Esophagus squamous epithelium (tissue), 5 donors: ENCODE measurements around the gene CLSTN2. TPM values are rescaled to one million over a fixed set of nuclear protein-coding genes. Genes with fewer than 3 reads are reported as not detected.

Experiments
- DNase-seq: peaks from one replicate; lab custom pipeline; 2025; lab: John Stamatoyannopoulos, UW
- H3K27ac ChIP-seq, 4 donors: fragments of 200-600 bp; sonication (generic); one replicate each; pipeline ENCODE4 v1.5.1; 2016 to 2019; ENCODE audit warnings: mild to moderate bottlenecking in 1 of 4
- H3K27me3 ChIP-seq, 4 donors: fragments of 200-600 bp; sonication (generic); 1 replicate in 3 of 4; 2 replicates in 1 of 4; pipeline versions ENCODE4 v1.5.1 to v1.6.0; 2017 to 2021; ENCODE audit warnings: antibody characterized with exemption in 1 of 4
- H3K36me3 ChIP-seq, 3 donors: fragments of 200-600 bp; sonication (generic); one replicate each; pipeline ENCODE4 v1.5.1; 2016 to 2019
- H3K4me1 ChIP-seq, 3 donors: fragments of 200-600 bp; sonication (generic); one replicate each; pipeline ENCODE4 v1.5.1; 2017 to 2019
- H3K4me3 ChIP-seq, 4 donors: fragments of 200-600 bp; sonication (generic); 1 replicate in 3 of 4; 2 replicates in 1 of 4; pipeline ENCODE4 v1.5.1; 2016 to 2019; ENCODE audit warnings: mild to moderate bottlenecking in 2 of 4, moderate library complexity in 1 of 4
- H3K9me3 ChIP-seq, 3 donors: fragments of 200-600 bp; sonication (generic); one replicate each; pipeline ENCODE4 v1.5.1; 2016 to 2019
- POLR2A ChIP-seq, 4 donors: fragments of 450-650 bp; IDR thresholded peaks; one replicate each; pipeline ENCODE4 v1.6.1; 2017; ENCODE audit warnings: antibody characterized with exemption in 4 of 4, mild to moderate bottlenecking in 4 of 4, moderate library complexity in 3 of 4
- WGBS, 2 donors: methylation state at CpG; one replicate each; pipeline ENCODE4 v1.1.5; 2018; 5-methylcytosine and 5-hydroxymethylcytosine counted together
- intact Hi-C: fragments of 100-400 bp; cut with DNase I; formaldehyde crosslinking; loops from one replicate; pipeline ENCODE4 v1.15.0; 2022
- total RNA-seq, 4 donors: library from RNA; depleted of rRNA; stranded (reverse); fragments of >200 nt; gene quantifications; one replicate each; pipeline ENCODE4 v1.1.0, GENCODE V29; 2016
- TF ChIP-seq, protein P1 (sequence below), 6 experiments: fragments of 450-650 bp in 4 of 6; fragments of 200-600 bp in 2 of 6; sonication (generic) in 2 of 6; IDR thresholded peaks; one replicate each; pipeline ENCODE4 v1.5.1; 2016 to 2019; ENCODE audit warnings: antibody characterized with exemption in 6 of 6, mild to moderate bottlenecking in 4 of 6, moderate library complexity in 4 of 6
- donor health status: DM: yes; HTN: yes; CAD: no.

CLSTN2 gene
- total RNA-seq, 4 donors from 2014 or later = 0.53 to 5.0 (median 3.1) TPM

DNA sequence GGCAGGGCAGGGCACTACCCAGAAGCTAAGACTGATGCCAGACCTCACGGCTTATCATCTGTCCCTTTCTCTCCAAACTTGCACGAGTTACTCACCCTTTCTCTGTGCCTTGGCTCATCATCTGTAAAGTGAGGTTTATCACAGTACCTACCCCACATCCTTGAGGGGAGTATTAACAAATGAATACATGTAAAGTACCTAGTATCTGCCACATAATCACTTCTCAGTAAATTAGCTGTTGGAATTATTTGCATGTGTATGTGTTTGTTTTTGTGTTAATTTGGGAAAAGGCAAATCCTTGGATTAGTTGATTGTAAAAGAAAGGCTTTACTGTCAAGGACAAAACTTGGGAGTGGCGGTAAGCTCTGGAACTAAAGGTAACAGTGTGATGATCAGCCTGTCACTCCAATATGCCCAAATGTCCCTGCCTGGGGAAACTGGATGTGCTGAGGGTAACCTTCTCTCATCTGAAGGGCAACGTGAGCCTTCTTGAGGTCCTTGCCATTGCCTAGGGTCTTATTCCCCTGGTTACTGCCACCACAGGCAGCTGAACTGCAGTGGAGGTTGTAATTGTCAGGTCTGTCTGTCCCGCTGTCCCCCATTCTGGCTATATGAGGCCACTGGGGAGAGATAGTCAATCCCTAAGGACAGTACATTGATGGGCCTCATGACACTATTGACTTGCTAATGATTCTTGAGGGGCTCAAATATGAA is 269.4 kb downstream of the CLSTN2 start:
- H3K9me3 ChIP-seq = no peaks in the 10 kb centered on the region
- H3K4me1 ChIP-seq = no peaks in the 10 kb centered on the region
- no peak overlapping the region for H3K4me3 ChIP-seq
- H3K36me3 ChIP-seq = no peaks in the 10 kb centered on the region
- WGBS, 2 donors = 41 to 57% methylated on average over 4 of the region's 5 CpGs
- no peak overlapping the region for H3K27ac ChIP-seq
- intact Hi-C loops = no loop called here
- TF ChIP-seq, protein P1, sequence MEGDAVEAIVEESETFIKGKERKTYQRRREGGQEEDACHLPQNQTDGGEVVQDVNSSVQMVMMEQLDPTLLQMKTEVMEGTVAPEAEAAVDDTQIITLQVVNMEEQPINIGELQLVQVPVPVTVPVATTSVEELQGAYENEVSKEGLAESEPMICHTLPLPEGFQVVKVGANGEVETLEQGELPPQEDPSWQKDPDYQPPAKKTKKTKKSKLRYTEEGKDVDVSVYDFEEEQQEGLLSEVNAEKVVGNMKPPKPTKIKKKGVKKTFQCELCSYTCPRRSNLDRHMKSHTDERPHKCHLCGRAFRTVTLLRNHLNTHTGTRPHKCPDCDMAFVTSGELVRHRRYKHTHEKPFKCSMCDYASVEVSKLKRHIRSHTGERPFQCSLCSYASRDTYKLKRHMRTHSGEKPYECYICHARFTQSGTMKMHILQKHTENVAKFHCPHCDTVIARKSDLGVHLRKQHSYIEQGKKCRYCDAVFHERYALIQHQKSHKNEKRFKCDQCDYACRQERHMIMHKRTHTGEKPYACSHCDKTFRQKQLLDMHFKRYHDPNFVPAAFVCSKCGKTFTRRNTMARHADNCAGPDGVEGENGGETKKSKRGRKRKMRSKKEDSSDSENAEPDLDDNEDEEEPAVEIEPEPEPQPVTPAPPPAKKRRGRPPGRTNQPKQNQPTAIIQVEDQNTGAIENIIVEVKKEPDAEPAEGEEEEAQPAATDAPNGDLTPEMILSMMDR (IDR thresholded peaks at IDR 0.05) = no peak
- no peak for TF ChIP-seq POLR2A (IDR thresholded peaks at IDR 0.05)
- H3K27me3 ChIP-seq = no peaks in the 10 kb centered on the region
- DNase-seq = no peak

DNA sequence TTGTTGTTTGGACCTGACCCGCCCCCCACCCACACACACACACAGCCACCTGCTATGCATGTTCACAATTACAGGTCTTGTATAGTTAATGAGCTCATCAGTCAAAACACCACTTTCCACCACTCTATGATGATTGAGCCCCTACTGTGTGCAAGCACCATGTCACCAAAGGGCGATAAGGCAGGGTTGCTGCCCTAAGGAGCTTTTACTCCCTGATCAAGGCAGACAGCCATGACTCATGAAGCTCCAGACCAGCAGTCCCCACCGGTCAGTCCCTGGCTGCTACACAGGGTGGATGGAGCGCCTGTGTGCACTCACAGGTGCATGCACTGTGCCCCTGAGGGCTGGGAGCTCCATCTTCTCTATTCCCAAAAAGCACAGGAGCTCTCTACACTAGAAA is 270.6 kb downstream of the CLSTN2 start:
- WGBS, 2 donors = 73 to 81% methylated on average over 3 to 4 of the region's 4 CpGs
- no peak for DNase-seq
- Histone ChIP-seq H3K4me3 (no peak overlapping the region), H3K4me1 (no peaks in the 10 kb centered on the region), H3K27ac (no peak overlapping the region), H3K36me3 (no peaks in the 10 kb centered on the region), H3K27me3 (no peaks in the 10 kb centered on the region), H3K9me3 (no peaks in the 10 kb centered on the region)
- no peak for TF ChIP-seq POLR2A (IDR thresholded peaks at IDR 0.05)
- intact Hi-C loops = no loop called here

DNA sequence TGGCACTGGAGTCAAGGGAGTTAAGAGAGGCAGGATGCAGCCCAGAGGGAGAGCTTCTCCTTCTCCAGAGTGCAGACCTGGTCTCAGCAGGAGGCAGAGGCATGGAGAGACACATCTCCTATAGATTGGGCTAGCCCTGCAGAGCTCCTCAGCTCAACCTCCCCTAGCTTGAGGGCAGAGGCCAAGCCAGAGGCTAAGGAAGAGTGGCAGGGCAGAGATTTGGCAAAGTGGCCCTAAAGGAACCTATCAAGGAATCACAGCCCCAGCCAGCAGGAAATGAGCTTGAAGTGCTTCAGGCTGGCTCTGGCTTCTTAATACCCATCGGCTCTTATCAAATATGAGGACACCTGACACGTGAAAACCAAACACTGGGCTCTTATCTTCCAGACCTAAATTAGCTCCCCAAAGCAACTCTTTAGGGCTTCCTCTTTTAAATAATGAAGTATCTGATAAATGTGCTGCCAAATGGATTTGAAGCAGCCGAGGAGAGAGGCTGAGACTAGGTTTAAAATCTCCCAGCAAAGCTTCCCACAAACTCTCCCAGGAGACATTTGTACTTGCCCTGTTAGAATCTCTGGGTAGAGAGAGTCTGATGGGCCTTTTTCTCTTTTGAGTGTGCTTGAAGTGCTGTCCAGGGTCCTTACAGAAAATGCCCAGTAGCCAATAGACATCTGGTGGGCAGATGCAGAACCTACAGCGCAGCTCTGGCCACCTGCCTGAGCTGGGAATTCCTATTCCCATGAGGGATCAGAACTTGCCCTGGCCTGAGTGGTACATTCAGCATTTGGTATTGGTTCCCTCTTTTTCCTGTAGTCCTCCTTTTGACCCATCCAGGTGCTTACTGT is 271.4 kb downstream of the CLSTN2 start:
- Histone ChIP-seq H3K27me3 (no peaks in the 10 kb centered on the region), H3K36me3 (no peaks in the 10 kb centered on the region), H3K27ac (no peak overlapping the region), H3K4me1 (no peaks in the 10 kb centered on the region), H3K9me3 (no peaks in the 10 kb centered on the region), H3K4me3 (no peak overlapping the region)
- WGBS, 2 donors = 37 to 51% methylated on average over 3 to 4 of the region's 4 CpGs
- TF ChIP-seq, protein P1 (IDR thresholded peaks at IDR 0.05) = no peak
- no peak for TF ChIP-seq POLR2A (IDR thresholded peaks at IDR 0.05)
- intact Hi-C loops = no loop called here
- no peak for DNase-seq

DNA sequence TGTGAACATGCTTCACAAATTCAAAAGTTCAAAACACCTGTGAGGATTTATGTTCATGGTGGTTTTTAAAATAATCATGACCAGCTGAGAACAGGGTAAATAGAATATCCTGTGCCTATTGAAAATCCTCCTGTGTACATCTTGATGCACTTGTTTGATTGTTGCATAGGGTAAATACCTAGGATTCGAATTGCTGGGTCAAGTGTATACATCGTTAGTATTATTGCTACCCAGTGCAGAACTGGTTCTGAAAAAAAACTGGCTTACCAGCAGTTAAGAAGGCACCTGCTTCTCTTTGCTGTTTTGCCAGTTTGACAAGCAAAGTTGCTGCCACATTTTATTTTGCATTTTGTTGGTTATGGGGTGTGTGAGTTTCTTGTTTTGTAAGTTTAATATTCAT is 272.6 kb downstream of the CLSTN2 start:
- no peaks in the 10 kb centered on the region for H3K9me3 ChIP-seq
- intact Hi-C loops = no loop called here
- no peaks in the 10 kb centered on the region for H3K36me3 ChIP-seq
- TF ChIP-seq POLR2A (IDR thresholded peaks at IDR 0.05) = no peak
- TF ChIP-seq, protein P1 (IDR thresholded peaks at IDR 0.05) = no peak
- no peaks in the 10 kb centered on the region for H3K4me1 ChIP-seq
- no peak overlapping the region for H3K27ac ChIP-seq
- DNase-seq = no peak
- no peak overlapping the region for H3K4me3 ChIP-seq
- H3K27me3 ChIP-seq = no peaks in the 10 kb centered on the region
- WGBS, 2 donors = 32 to 62% methylated on average over 2 of the region's 2 CpGs

DNA sequence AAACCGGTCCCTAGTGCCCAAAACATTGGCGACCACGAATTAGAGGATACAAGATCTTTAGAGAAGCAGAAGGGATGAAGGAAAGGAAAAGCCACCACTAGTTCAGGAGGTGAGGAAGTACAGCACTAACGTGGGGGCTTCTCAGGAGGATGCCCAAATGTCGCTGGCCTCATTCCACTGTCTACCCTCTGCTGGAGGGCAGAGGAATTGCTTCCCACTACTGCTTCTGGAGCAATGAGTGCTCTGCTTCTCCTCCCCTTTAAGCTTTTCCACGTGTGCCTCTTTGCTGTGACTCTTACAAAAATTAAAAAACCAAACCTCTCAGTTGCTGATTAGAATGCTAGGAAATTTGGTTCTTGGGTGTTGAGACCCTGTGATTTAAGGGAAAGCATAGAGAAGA is 281.3 kb downstream of the CLSTN2 start:
- H3K4me3 ChIP-seq = no peak overlapping the region
- no peaks in the 10 kb centered on the region for H3K36me3 ChIP-seq
- H3K9me3 ChIP-seq = no peaks in the 10 kb centered on the region
- no peak overlapping the region for H3K27ac ChIP-seq
- no peak for DNase-seq
- H3K4me1 ChIP-seq = no peaks in the 10 kb centered on the region
- intact Hi-C loops = no loop called here
- whole genome bisulfite sequencing, 2 donors = 54 to 66% methylated on average over 6 of the region's 6 CpGs
- no peak for TF ChIP-seq POLR2A (IDR thresholded peaks at IDR 0.05)
- TF ChIP-seq, protein P1 (IDR thresholded peaks at IDR 0.05) = peak in 3 of 6 experiments; percentile 23 to 53 (median 31)
- no peaks in the 10 kb centered on the region for H3K27me3 ChIP-seq
